Measurements from ENCODE around the gene ZNHIT6.

The ZNHIT6 gene

GRCh38 chr1:85692730-85693314, 15.4 kb downstream of the ZNHIT6 start:
- TF ChIP-seq GATA1 (IDR thresholded peaks at IDR 0.05; ENCODE audit: low read depth, low read length), result no peak
- no peak for TF ChIP-seq POLR2A (IDR thresholded peaks at IDR 0.05; ENCODE audit: low read length)
- DNase-seq, result peak in 1 of 2 experiments; percentile 6

DNA sequence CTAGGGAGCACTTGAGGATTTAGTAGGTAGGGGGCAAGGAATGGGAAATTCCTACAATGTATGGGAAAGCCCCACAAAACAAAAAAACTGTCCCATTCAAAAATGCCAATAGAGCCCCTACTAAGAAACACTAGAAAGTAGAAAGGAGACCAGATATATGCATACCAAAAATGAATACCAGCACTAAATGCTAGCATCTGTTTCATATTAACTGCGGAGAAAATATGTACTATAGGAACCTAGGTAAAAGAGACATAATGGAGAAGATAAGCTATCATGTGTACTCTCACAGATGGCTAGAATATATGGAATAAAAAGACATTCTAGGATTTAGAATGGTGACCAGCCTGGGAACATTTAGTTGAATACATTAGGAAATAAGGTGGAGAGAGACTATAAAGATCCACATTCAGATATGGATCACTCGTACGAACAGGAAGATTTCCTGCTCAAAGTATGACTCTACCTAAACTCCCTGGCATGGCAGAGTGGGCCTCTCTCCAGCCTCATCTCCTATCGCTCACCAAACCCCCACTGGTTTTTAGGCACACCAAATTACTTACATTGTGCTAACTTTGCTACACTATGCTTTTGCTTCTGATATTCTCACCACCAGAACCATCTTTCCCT, 18.3 kb downstream of the ZNHIT6 start:
- DNase-seq, result no peak
- TF ChIP-seq POLR2A (IDR thresholded peaks at IDR 0.05; ENCODE audit: low read length) (no peak), GATA1 (IDR thresholded peaks at IDR 0.05; ENCODE audit: low read depth, low read length) (no peak)

DNA sequence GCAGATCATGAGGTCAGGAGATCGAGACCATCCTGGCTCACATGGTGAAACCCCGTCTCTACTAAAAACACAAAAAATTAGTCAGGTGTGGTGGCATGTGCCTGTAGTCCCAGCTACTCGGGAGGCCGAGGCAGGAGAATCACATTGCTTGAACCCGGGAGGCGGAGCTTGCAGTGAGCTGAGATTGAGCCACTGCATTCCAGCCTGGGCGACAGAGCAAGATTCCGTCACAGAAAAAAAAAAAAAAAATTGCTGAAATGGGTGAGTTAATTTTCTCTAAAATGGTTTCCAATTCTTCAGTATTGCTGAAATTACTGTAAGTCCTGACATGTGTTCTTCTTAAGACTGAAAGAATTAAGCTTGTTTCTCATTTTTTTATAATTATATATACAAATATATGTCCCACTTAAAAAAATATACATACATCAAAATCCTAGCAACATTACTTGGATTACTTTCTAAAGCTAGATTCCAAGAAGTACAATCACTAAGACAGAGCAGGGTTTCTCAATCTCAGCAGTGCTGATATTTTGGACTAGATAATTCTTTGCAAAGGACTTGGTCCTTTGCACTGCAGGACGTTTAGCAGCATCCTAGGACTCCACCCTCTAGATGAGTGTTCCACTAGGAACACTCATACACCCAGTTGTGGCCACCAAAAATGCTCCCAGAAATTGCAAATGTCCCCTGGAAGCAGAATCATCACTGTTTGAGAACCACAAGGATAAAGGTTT, 24.8 kb downstream of the ZNHIT6 start:
- no peak for TF ChIP-seq GATA1 (IDR thresholded peaks at IDR 0.05; ENCODE audit: low read depth, low read length)
- TF ChIP-seq POLR2A (IDR thresholded peaks at IDR 0.05; ENCODE audit: low read length), result no peak
- no peak for DNase-seq

- DNase-seq, result no peak
These were observed 27.1 kb downstream of the ZNHIT6 start for GRCh38 chr1:85681087-85681486.

DNA sequence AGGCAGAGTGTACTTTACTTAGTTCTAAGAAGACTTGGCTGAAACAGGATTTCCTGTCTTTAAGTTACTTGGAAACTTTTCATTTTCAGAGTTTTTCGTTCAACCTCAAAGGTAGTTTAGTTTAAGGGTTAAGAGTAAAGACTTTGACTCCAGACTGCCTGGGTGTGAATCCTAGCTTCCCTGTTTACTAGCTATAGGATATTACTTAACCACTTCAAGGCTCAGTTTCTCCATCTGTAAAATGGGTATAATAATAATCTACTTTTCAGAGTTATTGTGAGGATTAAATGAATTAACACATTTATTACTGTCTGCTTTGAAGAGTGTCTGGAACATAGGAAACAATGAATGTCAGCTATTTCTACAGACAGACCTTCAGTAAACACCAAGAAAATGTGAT, 30.0 kb downstream of the ZNHIT6 start:
- no peak for TF ChIP-seq POLR2A (IDR thresholded peaks at IDR 0.05; ENCODE audit: low read length)
- TF ChIP-seq GATA1 (IDR thresholded peaks at IDR 0.05; ENCODE audit: low read depth, low read length), result no peak
- DNase-seq, result no peak

More at GRCh38 chr1:85681087-85681486, 27.1 kb downstream of the ZNHIT6 start:
- TF ChIP-seq GATA1 (IDR thresholded peaks at IDR 0.05; ENCODE audit: low read depth, low read length) (no peak), POLR2A (IDR thresholded peaks at IDR 0.05; ENCODE audit: low read length) (no peak)

GRCh38 chr1:85677656-85678055, 30.6 kb downstream of the ZNHIT6 start:
- TF ChIP-seq GATA1 (IDR thresholded peaks at IDR 0.05; ENCODE audit: low read depth, low read length), result no peak
- no peak for TF ChIP-seq POLR2A (IDR thresholded peaks at IDR 0.05; ENCODE audit: low read length)
- no peak for DNase-seq

DNA sequence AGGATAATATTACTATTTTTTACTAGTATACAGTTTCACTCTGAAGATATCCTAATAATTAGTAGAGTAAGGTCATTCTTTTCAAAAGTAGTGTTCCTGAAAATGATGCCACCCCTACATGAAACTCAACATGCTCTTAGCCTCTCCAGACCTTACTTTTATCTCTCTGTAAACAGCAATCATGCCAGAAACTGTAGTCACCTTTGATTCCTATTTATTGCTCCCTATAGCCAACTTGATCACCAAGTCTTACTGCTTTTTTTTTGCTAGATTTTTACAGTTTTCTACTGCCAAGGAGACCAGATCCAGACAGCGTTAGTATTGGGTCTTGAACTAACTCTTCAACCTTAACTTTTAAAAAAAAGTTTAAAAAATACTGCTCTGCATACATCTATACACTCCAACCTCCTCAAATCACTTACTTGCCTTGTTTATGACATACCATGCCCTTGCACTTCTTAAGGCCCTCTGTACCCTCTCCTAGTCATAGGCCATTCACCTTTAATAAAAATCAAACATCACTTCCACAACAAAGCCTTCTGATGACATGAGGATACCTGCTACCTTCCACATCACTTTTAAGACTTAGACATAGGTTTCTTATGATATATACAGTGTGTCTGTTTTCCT, 36.1 kb downstream of the ZNHIT6 start:
- TF ChIP-seq POLR2A (IDR thresholded peaks at IDR 0.05; ENCODE audit: low read length) (no peak), GATA1 (IDR thresholded peaks at IDR 0.05; ENCODE audit: low read depth, low read length) (no peak)
- DNase-seq, result no peak

- TF ChIP-seq GATA1 (IDR thresholded peaks at IDR 0.05; ENCODE audit: low read depth, low read length) (no peak), POLR2A (IDR thresholded peaks at IDR 0.05; ENCODE audit: low read length) (no peak)
- no peak for DNase-seq
These were observed 42.3 kb downstream of the ZNHIT6 start for GRCh38 chr1:85665932-85666331.

DNA sequence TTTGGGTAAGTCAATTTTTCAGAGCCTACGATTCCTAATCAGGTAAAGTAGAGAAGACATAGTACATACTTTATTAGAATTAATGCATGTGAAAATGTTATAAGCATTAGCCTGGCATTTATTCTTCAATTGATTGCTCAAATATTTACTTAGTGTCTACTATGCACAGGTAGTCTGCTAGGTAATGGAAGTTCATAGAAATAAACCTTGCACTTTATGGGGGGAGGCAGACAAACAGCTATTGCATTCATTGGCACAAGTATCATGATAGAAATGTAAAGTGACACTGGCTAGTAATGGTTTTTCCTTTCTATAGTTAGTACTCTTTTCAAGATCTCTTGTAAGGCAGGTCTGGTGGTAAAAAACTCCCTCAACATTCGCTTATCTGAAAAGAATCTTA, 44.9 kb downstream of the ZNHIT6 start:
- TF ChIP-seq GATA1 (IDR thresholded peaks at IDR 0.05; ENCODE audit: low read depth, low read length) (no peak), POLR2A (IDR thresholded peaks at IDR 0.05; ENCODE audit: low read length) (no peak)

DNA sequence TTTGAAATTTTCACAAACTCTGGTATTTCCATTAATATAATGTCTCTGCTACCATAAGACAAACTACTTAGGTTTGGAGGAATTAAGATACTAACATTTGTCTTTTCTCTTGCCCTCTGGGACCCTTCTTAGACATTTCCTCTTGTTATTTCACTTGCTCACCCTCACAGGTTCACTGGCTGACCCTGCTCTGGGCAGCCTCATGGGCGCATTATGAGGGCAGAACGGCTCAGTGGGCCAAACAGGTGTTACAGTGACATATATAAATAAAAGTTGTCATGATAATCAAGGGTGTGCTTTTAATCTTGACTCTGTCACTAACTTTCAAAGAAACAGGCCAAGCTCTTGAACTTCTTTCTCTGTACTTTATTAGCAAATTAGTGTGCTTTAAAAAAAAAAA, 46.5 kb downstream of the ZNHIT6 start:
- DNase-seq, result no peak
- TF ChIP-seq POLR2A (IDR thresholded peaks at IDR 0.05; ENCODE audit: low read length) (no peak), GATA1 (IDR thresholded peaks at IDR 0.05; ENCODE audit: low read depth, low read length) (no peak)

More for the DNA sequence above, 44.9 kb downstream of the ZNHIT6 start:
- no peak for DNase-seq

DNA sequence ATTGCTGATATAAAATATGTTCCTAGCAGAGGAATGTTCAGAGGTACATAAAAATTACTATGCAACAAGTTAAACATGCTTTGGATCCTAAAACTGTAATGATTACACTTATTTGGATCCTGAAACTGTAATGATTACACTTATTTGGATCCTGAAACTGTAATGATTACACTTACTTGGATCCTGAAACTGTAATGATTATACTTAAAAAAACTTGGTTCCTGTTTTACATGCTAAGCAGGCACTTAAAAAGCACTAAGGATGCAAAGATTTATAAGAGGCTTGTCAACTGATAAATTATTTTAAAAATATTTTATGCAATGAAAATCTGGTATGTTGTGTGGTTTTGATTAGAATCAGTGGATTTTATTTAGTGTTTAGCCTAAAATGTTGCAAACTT, 47.7 kb downstream of the ZNHIT6 start:
- TF ChIP-seq GATA1 (IDR thresholded peaks at IDR 0.05; ENCODE audit: low read depth, low read length), result no peak
- TF ChIP-seq POLR2A (IDR thresholded peaks at IDR 0.05; ENCODE audit: low read length), result no peak
- DNase-seq, result no peak

DNA sequence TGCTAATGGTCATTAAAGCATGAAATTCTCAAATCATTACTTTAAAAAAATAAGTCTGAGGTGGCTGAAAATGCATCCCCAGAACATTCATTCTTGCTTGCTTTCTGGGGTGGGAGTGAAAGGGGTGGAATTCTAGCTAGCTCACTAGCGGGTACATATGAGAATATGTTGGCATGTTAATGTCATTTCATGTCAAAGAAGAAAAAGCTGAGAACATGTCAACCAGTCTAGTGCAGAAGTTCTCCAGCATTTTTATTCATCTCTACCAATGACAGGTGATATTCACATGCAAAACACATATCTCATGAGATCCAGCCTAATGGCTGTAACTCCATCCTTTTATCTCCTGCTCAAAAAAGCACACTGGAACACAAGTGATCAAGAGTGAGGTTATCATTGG, 49.1 kb downstream of the ZNHIT6 start:
- DNase-seq, result no peak
- no peak for TF ChIP-seq POLR2A (IDR thresholded peaks at IDR 0.05; ENCODE audit: low read length)
- TF ChIP-seq GATA1 (IDR thresholded peaks at IDR 0.05; ENCODE audit: low read depth, low read length), result no peak

DNA sequence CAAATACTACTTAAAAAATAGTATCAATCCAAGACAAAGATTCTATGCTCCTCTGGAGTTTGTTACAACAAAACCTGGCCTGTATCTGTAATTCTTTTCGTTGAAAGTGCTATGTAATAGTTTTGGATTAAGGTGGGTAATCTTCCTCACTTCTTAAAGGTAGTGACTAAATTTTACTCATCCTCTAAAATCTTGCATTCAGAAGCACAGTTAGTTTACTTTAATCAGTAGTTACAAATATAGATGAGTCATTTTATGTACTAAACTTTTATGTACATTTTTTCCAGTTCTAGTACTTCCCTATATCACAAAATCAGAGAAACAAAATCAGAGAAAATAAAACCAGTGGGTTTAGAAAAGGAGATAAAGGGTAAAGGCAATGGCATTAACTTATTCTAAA, 51.3 kb downstream of the ZNHIT6 start:
- TF ChIP-seq GATA1 (IDR thresholded peaks at IDR 0.05; ENCODE audit: low read depth, low read length), result no peak
- TF ChIP-seq POLR2A (IDR thresholded peaks at IDR 0.05; ENCODE audit: low read length), result no peak
- no peak for DNase-seq

- TF ChIP-seq POLR2A (IDR thresholded peaks at IDR 0.05; ENCODE audit: low read length) (no peak), GATA1 (IDR thresholded peaks at IDR 0.05; ENCODE audit: low read depth, low read length) (no peak)
- no peak for DNase-seq
These were observed 52.0 kb downstream of the ZNHIT6 start for GRCh38 chr1:85656256-85656655.

Data from erythroblast (primary cell).